ENCODE results near the gene SDC4.

SDC4 gene

DNA sequence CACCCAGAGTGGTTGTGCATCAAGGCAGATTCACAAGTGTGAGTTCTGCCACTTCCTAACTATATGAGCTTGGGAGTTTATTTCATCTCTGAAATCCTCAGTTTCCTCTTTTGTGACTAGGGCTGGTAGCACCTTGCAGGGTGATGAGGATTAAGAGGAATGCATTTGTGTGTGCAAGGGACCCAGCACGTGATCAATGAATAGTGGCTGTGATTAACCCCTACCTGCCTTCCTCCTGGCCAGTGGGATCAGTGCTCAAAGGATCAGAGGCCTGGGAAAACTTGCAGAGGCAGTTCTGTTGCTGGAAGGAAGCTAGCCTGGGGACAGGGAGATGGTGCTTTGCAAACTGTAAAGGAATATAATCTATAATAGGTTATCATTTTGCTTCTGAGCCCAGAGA lies 7.3 kb downstream of the SDC4 start:
- no peaks in the 10 kb centered on the region for H3K9me3 Mint-ChIP-seq
- peaks cover 4% of the 10 kb centered on the region for H3K27me3 Mint-ChIP-seq
- no peak overlapping the region for H3K4me3 Mint-ChIP-seq
- no peaks in the 10 kb centered on the region for H3K4me1 Mint-ChIP-seq
- H3K27ac Mint-ChIP-seq, result no peak overlapping the region
- no peaks in the 10 kb centered on the region for H3K36me3 Mint-ChIP-seq

DNA sequence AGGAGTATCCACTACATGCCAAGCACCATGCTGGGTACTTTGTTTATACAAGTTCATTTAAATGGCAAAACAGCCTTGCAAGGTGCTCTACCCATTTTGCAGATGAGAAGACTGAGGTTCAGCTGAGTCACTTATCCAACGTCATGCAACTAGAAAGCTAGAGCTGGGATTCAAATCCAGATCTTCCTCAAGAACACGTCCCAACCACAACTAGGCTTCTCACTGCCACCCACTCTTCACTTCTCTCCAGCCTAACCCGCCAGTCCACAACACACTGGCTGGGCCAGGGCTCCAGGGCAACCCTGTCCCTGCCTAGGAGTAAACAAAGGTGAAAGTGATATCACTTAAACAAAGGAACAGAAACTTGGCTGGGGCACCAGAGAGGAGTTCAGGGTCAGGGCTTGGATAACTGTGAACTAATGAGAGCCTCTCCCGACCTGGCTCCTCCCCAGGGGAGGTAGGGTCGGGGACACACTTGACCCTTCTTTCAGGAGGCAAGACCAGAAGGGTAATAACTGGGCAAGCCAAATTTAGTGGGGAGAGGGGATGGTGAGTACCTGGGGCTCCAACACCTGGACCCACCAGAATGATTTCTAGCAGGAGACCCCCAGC lies 7.9 kb downstream of the SDC4 start:
- peaks cover 4% of the 10 kb centered on the region for H3K27me3 Mint-ChIP-seq
- H3K4me1 Mint-ChIP-seq, result no peaks in the 10 kb centered on the region
- no peaks in the 10 kb centered on the region for H3K36me3 Mint-ChIP-seq
- H3K27ac Mint-ChIP-seq, result no peak overlapping the region
- H3K9me3 Mint-ChIP-seq, result no peaks in the 10 kb centered on the region
- no peak overlapping the region for H3K4me3 Mint-ChIP-seq

- Mint-ChIP-seq H3K4me3 (no peak overlapping the region), H3K4me1 (no peaks in the 10 kb centered on the region), H3K9me3 (no peaks in the 10 kb centered on the region), H3K27me3 (peaks cover under 1% of the 10 kb centered on the region), H3K27ac (no peak overlapping the region), H3K36me3 (no peaks in the 10 kb centered on the region)
Measured at GRCh38 chr20:45339799-45340198, 8.4 kb downstream of the SDC4 start.

DNA sequence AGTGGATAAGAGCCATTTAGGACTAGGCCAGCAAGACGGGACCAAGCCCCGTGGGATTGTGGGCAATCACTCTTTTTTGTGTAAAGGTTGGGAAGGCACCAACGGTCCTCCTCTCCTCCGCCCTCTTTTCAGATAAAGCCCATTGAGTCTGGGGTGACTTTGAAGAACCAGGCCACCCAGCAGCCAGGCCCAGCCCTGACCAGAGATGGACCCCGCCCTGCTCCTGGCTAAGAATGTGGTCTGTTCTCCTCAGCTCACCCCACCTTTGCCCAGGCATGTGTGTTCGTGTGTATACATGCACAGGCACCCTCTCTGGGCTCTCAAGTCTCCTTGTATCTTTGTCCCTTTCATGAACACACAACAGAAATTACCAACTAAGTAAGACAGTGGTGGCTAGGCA lies 9.1 kb downstream of the SDC4 start:
- H3K27ac Mint-ChIP-seq, result no peak overlapping the region

DNA sequence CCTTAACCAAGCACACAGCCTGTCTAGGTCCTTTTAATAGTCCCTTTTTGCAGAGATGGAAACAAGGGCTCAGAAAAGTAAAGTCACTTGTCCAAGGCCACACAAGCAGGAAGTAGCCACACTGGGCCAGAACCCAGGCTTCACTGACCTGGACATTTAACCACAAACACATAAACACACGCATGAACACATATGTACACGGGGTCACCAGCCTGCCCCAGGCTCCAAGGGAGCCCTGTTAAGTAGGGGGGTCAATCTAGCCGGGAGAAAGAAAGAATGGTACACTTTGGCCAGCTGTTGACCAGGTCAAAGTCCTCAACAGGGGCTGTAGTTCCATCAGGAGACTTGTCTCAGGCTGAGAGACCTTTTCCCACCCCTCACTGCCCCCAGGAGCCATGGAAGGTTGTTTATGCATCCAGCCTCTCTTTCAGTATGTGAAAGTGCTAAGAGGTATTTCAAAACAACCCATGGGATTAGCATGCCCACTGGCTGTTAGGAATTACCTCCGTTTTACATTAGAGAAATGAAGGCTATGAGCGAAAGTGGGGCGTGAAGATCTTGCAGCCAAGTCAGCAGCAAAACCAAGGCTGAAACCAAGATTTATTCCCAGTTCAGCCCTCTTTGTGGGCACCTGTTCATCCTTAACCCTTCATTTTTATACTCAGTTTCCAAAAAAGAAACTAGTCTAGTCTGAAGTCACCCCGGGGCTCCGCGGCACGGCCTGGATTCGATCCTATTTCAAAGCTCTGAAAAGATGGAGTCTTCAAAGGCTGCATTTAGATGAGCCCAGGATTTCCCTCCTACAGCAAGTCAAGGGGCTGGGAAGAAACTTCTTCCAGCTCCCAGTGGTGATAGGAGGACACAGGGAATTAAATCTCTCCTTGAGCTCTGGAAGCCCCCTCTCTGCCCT lies 9.8 kb downstream of the SDC4 start:
- no peak overlapping the region for H3K27ac Mint-ChIP-seq
- H3K4me1 Mint-ChIP-seq, result no peaks in the 10 kb centered on the region
- no peak overlapping the region for H3K4me3 Mint-ChIP-seq
- no peaks in the 10 kb centered on the region for H3K36me3 Mint-ChIP-seq
- no peaks in the 10 kb centered on the region for H3K9me3 Mint-ChIP-seq
- H3K27me3 Mint-ChIP-seq, result no peaks in the 10 kb centered on the region

More for the DNA sequence above, 9.1 kb downstream of the SDC4 start:
- no peak overlapping the region for H3K4me3 Mint-ChIP-seq
- no peaks in the 10 kb centered on the region for H3K27me3 Mint-ChIP-seq
- no peaks in the 10 kb centered on the region for H3K36me3 Mint-ChIP-seq
- no peaks in the 10 kb centered on the region for H3K9me3 Mint-ChIP-seq
- no peaks in the 10 kb centered on the region for H3K4me1 Mint-ChIP-seq

DNA sequence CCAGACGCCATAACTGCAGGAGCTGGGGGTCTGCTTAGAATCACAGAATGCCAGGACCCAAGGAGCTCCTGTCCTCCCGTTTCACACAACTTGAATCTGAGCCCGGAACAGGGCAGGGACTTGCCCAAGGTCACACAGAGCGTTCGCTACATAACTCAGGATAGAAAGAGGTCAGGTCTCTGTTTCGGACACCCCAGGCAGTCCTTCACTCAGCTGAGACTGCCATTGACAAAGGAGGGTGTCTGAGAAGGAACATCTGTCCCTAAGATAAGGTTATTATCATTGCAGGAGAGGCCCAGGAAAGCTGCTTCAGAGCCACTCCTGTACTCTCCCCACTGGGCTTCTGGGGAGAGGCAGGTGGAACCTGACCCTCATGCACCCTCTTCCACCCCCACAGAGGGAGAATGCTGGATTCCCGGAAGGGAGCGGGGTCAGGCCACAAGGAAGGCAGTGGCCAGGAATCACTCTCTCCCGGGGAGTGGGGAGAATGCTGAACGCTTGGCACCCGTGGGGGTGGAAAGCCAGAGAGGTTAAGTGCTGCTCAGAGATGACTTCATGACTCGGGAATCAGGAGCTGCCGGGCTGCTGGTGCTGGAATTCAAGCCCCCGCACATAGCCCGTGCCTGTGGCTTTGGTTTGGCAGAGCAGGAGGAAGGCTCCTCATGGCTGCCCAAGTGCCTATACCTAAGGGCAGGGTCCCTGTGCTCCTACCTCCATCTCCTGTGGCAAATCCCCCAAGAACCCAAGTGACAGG lies 10.7 kb downstream of the SDC4 start:
- Mint-ChIP-seq H3K27ac (no peak overlapping the region), H3K36me3 (no peaks in the 10 kb centered on the region), H3K27me3 (no peaks in the 10 kb centered on the region), H3K4me1 (no peaks in the 10 kb centered on the region), H3K4me3 (no peak overlapping the region), H3K9me3 (no peaks in the 10 kb centered on the region)

DNA sequence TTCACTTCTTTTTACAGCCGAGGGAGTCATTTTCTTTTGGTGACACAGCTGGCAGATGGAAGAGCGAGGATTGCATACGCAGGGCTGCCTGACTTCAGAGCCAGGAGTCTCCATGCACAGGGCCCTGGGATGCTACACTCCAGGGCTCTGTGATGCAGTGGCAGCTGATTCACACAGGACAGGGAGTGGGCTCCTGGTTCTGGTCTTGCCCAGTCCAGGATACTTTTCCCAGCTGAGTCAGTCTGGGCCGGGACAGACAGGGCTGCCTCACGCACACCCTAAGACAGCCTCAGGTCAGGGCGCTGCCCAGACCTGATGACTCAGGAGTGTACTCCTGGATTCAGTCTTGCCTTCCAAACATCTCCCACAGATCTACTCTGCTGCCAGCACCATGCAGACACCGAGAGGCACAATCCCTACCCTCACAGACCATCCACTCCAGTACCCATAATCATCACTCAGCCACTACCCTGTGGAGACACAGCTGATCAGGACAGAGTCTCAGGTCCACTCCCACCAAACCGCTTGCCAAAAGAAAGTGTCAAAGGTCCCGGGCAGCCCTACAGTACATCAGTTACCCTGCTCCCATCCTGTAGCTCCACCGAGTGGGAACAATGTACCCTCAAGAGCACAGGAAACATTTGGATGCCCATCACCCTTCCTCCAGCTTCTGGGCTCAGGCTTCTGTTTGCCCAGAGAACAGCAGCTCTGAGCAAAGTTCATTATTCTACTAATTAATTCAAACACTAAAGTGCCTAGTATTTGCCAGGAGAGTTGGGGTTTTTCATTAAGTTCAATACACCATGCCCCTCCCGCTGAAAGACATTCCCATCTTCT lies 11.5 kb downstream of the SDC4 start:
- H3K27ac Mint-ChIP-seq, result no peak overlapping the region
- no peaks in the 10 kb centered on the region for H3K9me3 Mint-ChIP-seq
- H3K27me3 Mint-ChIP-seq, result no peaks in the 10 kb centered on the region
- H3K4me3 Mint-ChIP-seq, result no peak overlapping the region
- no peaks in the 10 kb centered on the region for H3K4me1 Mint-ChIP-seq
- H3K36me3 Mint-ChIP-seq, result no peaks in the 10 kb centered on the region

DNA sequence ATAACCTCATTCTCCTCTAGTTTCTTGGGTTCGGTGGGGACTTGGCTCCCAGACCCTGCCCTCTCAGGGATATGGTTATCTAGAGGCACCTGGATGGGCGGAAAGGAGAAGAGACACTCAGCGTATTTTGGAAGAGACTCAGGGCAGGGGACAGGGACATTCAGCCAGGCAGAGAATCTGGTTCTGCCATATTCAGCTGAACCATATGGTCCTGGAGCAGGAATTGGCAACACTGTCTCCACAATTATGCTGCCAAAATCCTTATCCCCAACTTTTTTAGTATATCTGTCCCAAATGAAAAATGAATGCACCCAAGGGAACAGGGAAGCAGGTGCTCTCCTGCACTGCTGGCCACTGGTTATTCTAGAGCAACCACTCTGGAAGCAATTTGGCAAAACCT lies 17.7 kb downstream of the SDC4 start:
- no peak overlapping the region for H3K27ac Mint-ChIP-seq
- H3K4me3 Mint-ChIP-seq, result no peak overlapping the region
- H3K36me3 Mint-ChIP-seq, result no peaks in the 10 kb centered on the region
- H3K4me1 Mint-ChIP-seq, result no peaks in the 10 kb centered on the region
- no peaks in the 10 kb centered on the region for H3K9me3 Mint-ChIP-seq
- H3K27me3 Mint-ChIP-seq, result no peaks in the 10 kb centered on the region

DNA sequence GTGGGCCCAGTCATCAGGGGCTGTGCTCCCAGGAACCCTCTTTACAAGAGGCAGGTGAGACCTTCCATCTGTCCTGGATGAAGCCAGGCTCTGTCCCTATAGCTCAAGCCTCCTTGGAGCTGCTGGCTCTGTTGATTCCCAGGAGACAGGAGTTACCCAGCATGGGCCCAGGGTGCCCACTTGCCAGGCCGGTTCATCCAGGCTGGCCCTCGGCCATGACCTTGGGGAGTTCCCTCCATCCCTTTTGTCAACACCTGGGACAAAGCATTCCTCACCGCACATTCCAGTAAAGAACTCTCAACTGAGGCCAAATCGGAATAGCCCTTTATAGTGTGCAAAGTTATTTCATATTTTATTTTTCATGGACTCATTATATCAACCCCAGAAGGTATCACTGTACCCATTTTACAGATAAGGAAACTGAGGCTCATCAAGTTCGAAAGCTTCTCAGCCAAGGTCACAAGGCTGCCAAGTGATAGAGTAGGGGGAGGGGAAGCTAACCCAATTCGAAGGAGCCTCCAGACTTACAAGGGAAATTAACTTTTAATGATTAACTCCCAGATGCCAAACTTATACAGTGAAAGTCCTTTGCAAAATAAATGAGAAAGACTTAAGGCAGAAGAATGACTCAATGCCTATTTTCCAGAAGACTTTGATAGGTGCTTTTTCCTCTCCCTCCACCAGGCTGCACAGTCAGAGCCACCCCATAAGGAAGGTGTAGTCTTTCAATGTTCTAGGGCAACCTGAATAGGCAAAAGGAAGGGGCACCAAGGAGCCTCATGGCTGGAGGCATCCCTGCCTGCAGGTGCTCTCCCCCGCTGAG lies 18.5 kb downstream of the SDC4 start:
- Mint-ChIP-seq H3K9me3 (no peaks in the 10 kb centered on the region), H3K4me3 (no peak overlapping the region), H3K27me3 (no peaks in the 10 kb centered on the region), H3K4me1 (no peaks in the 10 kb centered on the region), H3K27ac (no peak overlapping the region), H3K36me3 (no peaks in the 10 kb centered on the region)

DNA sequence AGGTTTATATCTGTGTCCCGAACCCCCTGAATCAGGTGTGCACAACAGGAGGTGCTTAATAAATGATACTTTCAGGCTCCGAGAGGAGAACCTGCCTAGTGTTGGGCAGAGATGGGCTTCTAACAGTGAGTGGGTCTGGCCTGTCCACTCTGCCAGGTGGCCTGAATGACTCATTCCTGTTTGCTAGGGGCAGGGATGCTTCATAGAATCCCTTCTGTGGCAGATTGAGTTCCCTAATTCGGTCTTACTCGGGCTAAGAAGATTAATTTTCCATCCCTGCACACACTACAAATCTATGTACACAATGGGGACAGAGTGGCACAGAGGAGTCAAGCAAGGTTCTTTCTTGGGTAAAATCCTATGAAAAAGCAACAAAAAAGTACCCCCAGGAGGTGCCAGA lies 19.8 kb downstream of the SDC4 start:
- Mint-ChIP-seq H3K4me1 (no peaks in the 10 kb centered on the region), H3K9me3 (no peaks in the 10 kb centered on the region), H3K36me3 (no peaks in the 10 kb centered on the region), H3K27me3 (no peaks in the 10 kb centered on the region), H3K4me3 (no peak overlapping the region), H3K27ac (no peak overlapping the region)

GRCh38 chr20:45325371-45325770 lies 22.9 kb downstream of the SDC4 start:
- peaks cover 8% of the 10 kb centered on the region for H3K4me1 Mint-ChIP-seq
- H3K27ac Mint-ChIP-seq, result no peak overlapping the region
- no peaks in the 10 kb centered on the region for H3K27me3 Mint-ChIP-seq
- H3K9me3 Mint-ChIP-seq, result no peaks in the 10 kb centered on the region
- H3K4me3 Mint-ChIP-seq, result no peak overlapping the region
- H3K36me3 Mint-ChIP-seq, result no peaks in the 10 kb centered on the region

- no peaks in the 10 kb centered on the region for H3K27me3 Mint-ChIP-seq
- no peak overlapping the region for H3K27ac Mint-ChIP-seq
- H3K36me3 Mint-ChIP-seq, result no peaks in the 10 kb centered on the region
- peaks cover 17% of the 10 kb centered on the region for H3K4me1 Mint-ChIP-seq
- no peaks in the 10 kb centered on the region for H3K9me3 Mint-ChIP-seq
- H3K4me3 Mint-ChIP-seq, result no peak overlapping the region
Measured at GRCh38 chr20:45323731-45324130, 24.5 kb downstream of the SDC4 start.

- Mint-ChIP-seq H3K9me3 (no peaks in the 10 kb centered on the region), H3K27ac (no peak overlapping the region)
Measured at GRCh38 chr20:45322952-45323383, 25.3 kb downstream of the SDC4 start.

DNA sequence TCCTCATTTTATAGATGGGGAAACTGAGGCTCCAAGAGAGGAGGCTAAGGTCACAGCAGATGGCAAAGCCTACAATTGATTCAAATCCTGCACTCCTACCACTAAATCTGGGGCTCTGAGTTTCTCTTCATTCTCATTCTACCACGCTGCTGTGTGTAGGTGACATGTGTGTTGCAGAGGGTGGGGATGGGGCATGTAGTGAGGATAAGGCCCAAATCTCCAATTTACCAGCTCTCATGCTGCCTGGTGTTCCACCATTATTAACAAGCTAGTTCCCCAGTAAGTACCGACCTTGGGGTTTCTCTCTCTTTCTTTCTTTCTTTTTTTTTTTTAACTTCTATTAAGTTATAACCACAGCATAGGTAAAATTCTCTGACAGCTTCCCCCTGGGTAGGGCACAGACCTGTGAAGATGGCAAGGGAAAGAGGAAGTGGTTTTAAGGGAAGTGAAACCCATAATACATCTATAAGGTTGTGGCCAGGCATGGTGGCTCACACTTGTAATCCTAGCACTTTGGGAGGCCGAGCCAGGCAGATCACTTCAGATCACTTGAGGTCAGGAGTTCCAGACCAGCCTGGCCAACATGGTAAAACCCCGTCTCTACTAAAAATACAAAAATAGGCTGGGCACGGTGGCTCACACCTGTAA lies 27.2 kb downstream of the SDC4 start:
- no peaks in the 10 kb centered on the region for H3K36me3 Mint-ChIP-seq
- H3K27me3 Mint-ChIP-seq, result no peaks in the 10 kb centered on the region
- peaks cover 24% of the 10 kb centered on the region for H3K4me1 Mint-ChIP-seq
- H3K4me3 Mint-ChIP-seq, result no peak overlapping the region
- H3K27ac Mint-ChIP-seq, result peak overlapping the region; percentile 46
- no peaks in the 10 kb centered on the region for H3K9me3 Mint-ChIP-seq

More at GRCh38 chr20:45322952-45323383, 25.3 kb downstream of the SDC4 start:
- Mint-ChIP-seq H3K4me1 (peaks cover 24% of the 10 kb centered on the region), H3K36me3 (no peaks in the 10 kb centered on the region), H3K27me3 (no peaks in the 10 kb centered on the region), H3K4me3 (no peak overlapping the region)
